Neuron (in vitro differentiated cells): ENCODE data around the gene PGP.

Experiments
- H2AFZ ChIP-seq: one replicate; pipeline ENCODE4 v1.6.1; 2013; ENCODE audit warnings: low read depth, mild to moderate bottlenecking, inconsistent platforms, low read length, moderate library complexity
- H3K27me3 ChIP-seq: one replicate; pipeline ENCODE4 v1.6.1; 2013; ENCODE audit warnings: low read length; ENCODE audit not compliant: insufficient read depth
- H3K36me3 ChIP-seq: one replicate; pipeline ENCODE4 v1.6.1; 2013; ENCODE audit warnings: low read length; ENCODE audit not compliant: insufficient read depth
- H3K4me1 ChIP-seq: one replicate; pipeline ENCODE4 v1.6.1; 2013; ENCODE audit warnings: low read length; ENCODE audit not compliant: insufficient read depth
- H3K4me3 ChIP-seq: 2 replicates; pipeline ENCODE4 v1.5.1; 2013; ENCODE audit warnings: mild to moderate bottlenecking, low read length, moderate library complexity
- H3K9me3 ChIP-seq: one replicate; pipeline ENCODE4 v1.6.1; 2013; ENCODE audit warnings: low read length

Gene PGP

DNA sequence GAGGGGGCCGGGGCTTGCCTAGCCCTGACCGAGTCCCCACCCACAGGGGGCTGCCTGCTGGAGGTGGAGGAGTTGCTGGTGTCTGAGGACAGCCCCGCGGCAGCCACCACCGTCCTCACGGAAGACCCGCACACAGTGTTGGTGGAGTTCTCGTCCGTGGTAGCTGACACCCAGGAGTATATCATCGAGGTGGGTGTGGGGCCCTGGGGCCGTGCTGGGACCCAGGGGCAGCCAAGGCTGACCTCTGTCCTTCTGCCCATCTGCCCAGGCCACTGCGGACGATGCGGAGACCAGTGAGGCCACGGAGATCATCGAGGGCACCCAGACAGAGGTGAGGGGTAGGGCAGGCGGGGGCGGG lies 20.2 kb upstream of the PGP start:
- Histone ChIP-seq H3K4me1 (no peaks in the 10 kb centered on the region), H2AFZ (no peak overlapping the region), H3K4me3 (no peak overlapping the region), H3K36me3 (peaks cover 71% of the 10 kb centered on the region), H3K27me3 (no peaks in the 10 kb centered on the region), H3K9me3 (no peaks in the 10 kb centered on the region)

DNA sequence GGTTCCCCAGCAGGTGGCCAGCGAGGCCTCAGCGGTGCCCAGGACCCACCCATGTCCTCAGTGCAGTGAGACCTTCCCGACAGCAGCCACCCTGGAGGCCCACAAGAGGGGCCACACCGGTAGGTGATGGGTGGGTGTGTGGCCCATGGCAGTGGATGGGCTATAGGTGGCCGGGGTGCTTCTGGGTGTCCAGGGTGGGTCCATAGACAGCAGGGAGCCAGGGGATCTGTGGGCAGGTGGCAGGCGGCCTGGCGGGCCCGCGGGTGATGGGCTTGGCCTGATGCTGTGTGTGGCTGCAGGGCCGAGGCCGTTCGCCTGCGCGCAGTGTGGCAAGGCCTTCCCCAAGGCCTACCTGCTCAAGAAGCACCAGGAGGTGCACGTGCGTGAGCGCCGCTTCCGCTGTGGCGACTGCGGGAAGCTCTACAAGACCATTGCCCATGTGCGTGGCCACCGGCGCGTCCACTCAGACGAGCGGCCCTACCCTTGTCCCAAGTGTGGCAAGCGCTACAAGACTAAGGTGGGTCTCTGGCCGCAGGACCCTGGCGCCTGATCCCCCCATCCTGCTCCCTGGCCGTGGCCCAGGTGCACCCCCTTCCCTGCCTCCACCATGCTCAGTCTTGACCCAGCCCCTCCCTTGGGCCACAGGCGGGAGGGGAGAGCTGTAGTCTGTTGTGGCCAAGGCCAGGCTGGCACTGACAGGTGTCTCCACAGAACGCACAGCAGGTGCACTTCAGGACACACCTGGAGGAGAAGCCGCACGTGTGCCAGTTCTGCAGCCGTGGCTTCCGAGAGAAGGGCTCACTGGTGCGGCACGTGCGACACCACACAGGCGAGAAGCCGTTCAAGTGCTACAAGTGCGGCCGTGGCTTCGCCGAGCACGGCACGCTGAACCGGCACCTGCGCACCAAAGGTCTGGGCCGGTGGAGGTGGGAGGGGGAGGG lies 19.5 kb upstream of the PGP start:
- no peaks in the 10 kb centered on the region for H3K4me1 ChIP-seq
- H3K4me3 ChIP-seq = no peak overlapping the region
- H3K27me3 ChIP-seq = no peaks in the 10 kb centered on the region
- H3K36me3 ChIP-seq = peaks cover 71% of the 10 kb centered on the region
- H2AFZ ChIP-seq = no peak overlapping the region
- no peaks in the 10 kb centered on the region for H3K9me3 ChIP-seq

DNA sequence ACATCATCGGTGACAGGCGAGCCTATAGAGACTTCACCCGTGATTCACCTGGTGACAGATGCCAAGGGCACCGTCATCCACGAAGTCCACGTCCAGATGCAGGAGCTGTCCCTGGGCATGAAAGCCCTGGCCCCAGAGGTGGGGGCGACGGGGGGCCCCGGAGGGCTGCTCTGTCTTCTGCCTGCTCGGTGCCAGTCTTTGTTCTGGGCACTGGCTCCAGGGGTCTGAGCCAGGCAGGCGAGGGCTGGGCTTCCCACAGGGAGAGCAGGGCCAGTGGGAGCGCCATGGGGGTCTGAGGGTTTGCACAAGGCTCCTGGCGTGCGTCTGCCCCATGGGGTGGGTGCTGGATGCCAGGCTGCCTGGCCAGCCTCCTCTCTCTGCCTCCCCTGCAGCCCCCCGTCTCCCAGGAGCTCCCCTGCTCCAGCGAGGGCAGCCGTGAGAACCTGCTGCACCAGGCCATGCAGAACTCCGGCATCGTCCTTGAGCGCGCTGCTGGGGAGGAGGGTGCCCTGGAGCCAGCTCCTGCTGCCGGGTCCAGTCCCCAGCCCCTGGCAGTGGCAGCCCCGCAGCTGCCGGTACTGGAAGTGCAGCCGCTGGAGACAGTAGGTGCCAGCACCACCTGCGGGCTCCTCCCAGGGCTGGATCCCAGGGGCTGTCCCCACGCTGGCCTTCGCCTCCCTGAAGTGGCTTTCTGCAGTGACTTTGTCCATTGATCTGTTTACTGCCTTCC lies 18.6 kb upstream of the PGP start:
- Histone ChIP-seq H3K4me3 (no peak overlapping the region), H3K36me3 (peaks cover 74% of the 10 kb centered on the region)

DNA sequence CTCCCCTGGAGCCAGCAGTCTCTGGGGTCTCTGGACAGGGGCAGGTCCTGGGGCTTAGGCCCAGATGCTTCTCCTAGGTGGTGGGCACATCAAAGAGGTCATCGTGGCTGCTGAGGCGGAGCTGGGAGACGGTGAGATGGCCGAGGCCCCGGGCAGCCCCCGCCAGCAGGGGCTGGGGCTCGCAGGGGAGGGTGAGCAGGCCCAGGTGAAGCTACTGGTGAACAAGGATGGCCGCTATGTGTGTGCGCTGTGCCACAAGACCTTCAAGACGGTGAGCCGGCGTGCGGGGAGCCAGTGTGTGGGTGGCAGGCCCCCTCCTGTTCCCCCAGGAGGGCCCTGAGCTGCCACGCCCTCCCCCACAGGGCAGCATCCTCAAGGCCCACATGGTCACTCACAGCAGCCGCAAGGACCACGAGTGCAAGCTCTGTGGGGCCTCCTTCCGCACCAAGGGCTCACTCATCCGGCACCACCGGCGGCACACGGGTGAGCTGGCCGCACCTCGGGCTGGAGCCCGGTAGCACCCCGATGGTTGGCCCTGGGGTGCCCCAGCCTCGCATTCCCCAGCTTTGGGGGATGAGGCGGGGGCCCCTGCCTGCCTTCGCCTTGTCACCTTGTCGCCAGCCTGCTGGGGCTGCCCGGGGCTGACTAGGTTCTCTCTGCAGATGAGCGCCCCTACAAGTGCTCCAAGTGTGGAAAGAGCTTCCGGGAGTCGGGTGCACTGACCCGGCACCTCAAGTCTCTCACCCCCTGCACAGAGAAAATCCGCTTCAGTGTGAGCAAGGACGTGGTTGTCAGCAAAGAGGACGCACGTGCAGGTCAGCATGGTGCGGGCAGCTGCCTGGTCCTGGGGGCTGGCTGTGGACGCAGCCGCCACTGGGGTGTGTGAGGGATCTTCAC lies 17.7 kb upstream of the PGP start:
- Histone ChIP-seq H2AFZ (no peak overlapping the region), H3K9me3 (no peaks in the 10 kb centered on the region), H3K27me3 (no peaks in the 10 kb centered on the region), H3K4me1 (no peaks in the 10 kb centered on the region), H3K4me3 (no peak overlapping the region), H3K36me3 (peaks cover 76% of the 10 kb centered on the region)

More for the DNA sequence above, 18.6 kb upstream of the PGP start:
- no peak overlapping the region for H2AFZ ChIP-seq
- no peaks in the 10 kb centered on the region for H3K27me3 ChIP-seq
- H3K4me1 ChIP-seq = no peaks in the 10 kb centered on the region
- H3K9me3 ChIP-seq = no peaks in the 10 kb centered on the region

DNA sequence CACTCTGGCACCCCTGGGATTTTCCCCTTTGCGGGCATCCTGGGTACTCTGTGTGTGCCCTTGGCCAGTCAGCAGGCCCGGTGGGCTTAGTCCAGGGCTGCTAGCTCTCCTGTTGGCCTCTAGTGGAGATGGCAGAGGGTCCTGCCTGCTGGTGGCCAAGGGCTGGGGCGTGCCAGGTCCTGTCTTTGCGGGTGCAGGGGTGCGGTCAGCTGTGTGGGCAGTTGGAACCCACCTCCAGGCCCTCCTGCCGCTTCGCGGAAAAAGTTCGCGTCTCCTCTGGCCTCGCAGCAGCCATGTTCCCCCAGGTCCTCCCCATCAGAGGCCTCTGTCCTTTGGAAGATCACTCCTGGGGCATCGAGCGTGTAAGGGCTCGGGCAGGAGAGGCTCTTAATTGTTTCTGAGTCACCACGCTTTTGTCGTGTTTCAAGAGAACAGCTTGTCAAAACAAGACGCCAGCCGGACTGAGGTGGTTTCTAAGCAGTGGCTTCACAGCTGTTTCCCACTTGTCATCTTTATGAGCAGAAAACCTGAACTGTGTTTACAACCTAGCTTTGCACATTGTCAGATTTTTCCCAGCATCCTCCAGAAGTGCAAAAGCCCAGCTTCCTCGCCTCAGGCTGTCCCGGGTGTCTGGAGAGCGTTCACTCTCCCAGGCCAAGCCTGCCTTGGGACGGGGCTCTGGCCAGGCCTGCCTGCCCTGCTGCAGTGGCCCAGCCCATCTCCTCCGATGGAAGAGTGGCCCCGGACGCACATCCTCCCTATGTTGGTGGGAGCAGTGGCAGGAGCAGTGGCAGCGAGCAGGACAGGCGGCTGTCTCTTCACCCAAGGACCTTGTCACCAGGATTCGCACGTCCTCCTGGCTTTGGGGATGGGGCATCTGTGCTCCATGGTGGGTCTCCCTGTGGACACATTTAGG lies 16.6 kb upstream of the PGP start:
- Histone ChIP-seq H3K9me3 (no peaks in the 10 kb centered on the region), H3K27me3 (no peaks in the 10 kb centered on the region), H3K4me3 (no peak overlapping the region), H3K4me1 (no peaks in the 10 kb centered on the region), H2AFZ (no peak overlapping the region), H3K36me3 (peaks cover 85% of the 10 kb centered on the region)

DNA sequence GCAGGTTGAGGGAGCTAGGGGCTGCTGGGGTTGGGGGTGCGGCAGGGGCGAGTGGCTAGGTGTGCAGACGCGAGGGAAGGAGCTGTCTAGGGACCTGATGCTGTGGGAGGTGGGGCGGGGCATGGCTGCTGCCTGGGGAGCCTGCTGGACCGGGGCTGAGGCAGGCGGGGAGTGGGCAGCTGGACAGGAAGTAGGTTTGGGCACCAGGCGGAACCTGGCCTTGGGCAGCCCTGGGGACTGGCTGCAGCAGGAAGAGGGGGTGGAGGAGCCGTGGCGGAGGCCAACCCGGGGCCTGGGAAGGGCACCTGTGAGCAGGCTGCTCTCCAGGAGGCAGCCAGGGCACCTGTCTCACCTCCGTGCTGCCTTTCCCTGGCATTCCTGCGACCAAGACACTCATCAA lies 15.7 kb upstream of the PGP start:
- Histone ChIP-seq H3K36me3 (peaks cover 82% of the 10 kb centered on the region), H3K27me3 (no peaks in the 10 kb centered on the region), H3K4me1 (no peaks in the 10 kb centered on the region), H2AFZ (no peak overlapping the region), H3K4me3 (no peak overlapping the region), H3K9me3 (no peaks in the 10 kb centered on the region)

DNA sequence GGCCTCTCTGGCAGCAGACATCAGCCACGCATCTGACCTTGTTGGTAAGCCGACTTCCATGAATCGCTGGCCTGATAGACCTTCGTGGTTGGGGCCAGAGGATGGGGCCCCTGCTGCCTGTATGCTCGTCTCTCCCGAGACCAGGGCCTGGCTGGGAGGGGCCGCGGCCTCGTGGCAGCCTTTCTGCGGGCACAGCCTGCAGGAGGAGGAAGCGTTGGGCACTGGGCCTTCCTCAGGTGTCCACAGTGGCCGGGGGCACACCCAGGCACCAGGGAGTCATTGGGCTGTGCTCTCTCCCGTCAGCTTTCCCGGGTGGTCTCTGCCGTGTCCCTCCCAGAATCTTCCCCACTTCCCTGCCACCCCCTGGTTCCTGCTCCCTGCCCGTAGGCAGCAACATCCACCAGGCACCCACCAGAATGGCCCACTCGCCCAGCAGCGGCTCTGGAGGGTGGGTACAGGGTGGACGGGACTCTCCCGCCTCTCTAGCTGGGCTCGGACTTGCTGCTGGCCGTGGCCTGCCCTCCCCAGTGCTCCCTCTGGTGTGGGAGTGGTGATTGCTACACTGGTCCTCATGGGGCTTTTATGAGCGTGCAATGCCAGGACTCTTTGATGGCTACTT lies 15.1 kb upstream of the PGP start:
- H3K4me3 ChIP-seq = no peak overlapping the region
- H3K9me3 ChIP-seq = no peaks in the 10 kb centered on the region
- H3K36me3 ChIP-seq = peaks cover 77% of the 10 kb centered on the region
- H3K27me3 ChIP-seq = no peaks in the 10 kb centered on the region
- H2AFZ ChIP-seq = no peak overlapping the region
- H3K4me1 ChIP-seq = peaks cover 4% of the 10 kb centered on the region

DNA sequence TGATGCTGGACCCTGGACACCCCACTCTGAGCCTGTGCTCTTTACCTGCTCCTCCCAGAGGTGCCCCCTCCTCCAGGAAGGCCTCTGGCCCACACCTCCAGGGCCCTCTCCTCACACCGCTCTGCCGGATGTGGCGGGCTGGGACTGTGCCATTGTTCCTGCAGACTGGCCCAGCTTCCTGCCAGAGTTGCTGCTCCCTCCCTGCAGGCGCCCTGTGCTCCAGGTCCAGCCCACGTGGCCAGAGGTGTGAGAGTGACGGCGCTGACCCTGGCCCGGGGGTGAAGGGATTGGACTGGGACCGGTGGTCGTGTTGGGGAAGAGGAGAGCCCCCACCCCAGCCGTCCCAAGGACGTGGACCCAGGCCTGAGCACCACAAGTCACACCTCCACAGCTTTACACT lies 14.5 kb upstream of the PGP start:
- Histone ChIP-seq H3K4me3 (no peak overlapping the region), H2AFZ (no peak overlapping the region), H3K4me1 (peaks cover 11% of the 10 kb centered on the region), H3K36me3 (peaks cover 70% of the 10 kb centered on the region), H3K27me3 (no peaks in the 10 kb centered on the region), H3K9me3 (no peaks in the 10 kb centered on the region)

DNA sequence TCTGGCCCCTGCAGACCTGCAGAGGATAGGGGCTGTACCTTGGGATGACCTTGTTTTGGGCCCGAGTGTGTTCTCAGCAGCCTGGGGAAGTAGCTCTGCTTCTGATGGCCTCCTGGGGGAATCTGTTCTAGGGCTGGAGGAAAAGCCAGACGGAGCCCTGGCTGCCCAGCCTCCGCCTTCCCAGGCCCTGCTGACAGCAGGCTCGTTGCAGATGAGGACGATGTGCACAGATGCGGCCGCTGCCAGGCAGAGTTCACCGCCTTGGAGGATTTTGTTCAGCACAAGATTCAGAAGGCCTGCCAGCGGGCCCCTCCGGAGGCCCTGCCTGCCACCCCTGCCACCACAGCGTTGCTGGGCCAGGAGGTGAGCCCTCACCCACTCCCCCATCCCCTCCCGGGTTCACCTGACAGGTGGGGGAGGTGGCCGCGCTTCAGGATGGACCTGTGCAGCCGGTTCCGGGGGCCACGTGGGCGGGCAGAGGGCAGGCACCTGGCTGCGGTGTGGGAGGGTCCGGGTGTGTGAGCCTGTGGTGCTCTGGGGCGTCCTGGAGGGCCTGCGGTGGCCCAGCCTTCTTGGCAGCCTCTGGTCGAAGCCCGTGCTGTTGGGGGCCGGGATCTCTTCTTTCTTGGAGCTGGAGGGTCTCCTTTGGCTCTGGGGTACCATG lies 13.7 kb upstream of the PGP start:
- H3K4me3 ChIP-seq = no peak overlapping the region
- H3K36me3 ChIP-seq = peaks cover 62% of the 10 kb centered on the region
- no peaks in the 10 kb centered on the region for H3K27me3 ChIP-seq
- no peaks in the 10 kb centered on the region for H3K9me3 ChIP-seq
- H2AFZ ChIP-seq = no peak overlapping the region
- peaks cover 12% of the 10 kb centered on the region for H3K4me1 ChIP-seq

DNA sequence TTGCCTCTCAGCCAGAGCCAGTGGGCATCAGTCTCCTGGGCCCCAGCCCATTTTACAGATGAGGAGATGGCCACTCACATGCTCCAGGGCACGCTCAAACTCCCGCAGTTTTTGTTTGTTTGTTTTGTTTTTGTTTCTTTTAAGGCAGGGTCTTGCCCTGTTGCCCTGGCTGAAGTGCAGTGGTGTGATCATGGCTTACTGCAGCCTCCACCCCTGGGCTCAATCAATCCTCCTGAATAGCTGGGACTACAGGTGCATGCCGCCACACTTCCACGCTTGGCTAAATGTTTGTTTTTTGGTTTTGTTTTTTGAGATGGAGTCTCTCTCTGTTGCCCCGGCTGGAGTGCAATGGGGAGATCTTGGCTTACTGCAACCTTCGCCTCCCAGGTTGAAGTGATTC lies 12.3 kb upstream of the PGP start:
- Histone ChIP-seq H3K4me1 (peaks cover 12% of the 10 kb centered on the region), H2AFZ (no peak overlapping the region), H3K4me3 (no peak overlapping the region), H3K9me3 (no peaks in the 10 kb centered on the region), H3K36me3 (peaks cover 50% of the 10 kb centered on the region), H3K27me3 (no peaks in the 10 kb centered on the region)

DNA sequence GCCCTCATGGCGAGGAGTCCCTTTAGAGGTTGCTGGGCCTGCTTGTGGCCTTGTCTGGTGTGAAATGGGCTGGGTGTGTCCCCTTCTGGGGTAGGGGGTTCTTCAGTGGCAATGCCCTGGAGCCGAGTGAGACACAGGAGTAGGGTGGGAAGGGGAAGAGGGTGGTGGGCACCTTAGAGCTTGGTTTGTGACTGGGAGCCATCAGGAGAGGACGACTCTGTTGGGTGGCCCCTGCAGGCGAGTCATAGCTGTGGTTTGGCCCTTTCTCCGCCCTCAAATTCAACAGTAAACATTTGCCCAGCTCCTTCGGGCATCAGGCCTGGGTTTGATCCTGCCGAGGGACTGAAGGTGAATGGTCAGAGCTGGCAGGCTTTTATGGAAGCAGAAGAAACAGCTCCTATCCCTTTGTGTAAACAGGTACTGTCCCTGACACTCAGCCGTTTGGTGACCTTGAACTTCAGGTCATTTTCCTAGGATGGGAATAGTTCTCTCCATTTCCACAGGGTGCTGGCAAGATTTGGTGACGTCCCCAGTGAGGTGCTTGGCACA lies 11.7 kb upstream of the PGP start:
- H3K36me3 ChIP-seq = peaks cover 44% of the 10 kb centered on the region
- H3K4me1 ChIP-seq = peaks cover 12% of the 10 kb centered on the region
- no peak overlapping the region for H3K4me3 ChIP-seq
- H3K27me3 ChIP-seq = no peaks in the 10 kb centered on the region
- no peaks in the 10 kb centered on the region for H3K9me3 ChIP-seq
- H2AFZ ChIP-seq = no peak overlapping the region
